Measurements from ENCODE around the gene CAPN15. TPM values are rescaled to one million over a fixed set of nuclear protein-coding genes. Genes with fewer than 3 reads are reported as not detected.
A peak's percentile ranks its signal among the peaks of the same experiment; 100 is the strongest.
"Not testable (repeated sequence)": the region's sequence is repeated elsewhere in the genome, so short reads cannot be mapped to it uniquely, and the experiment has no call there.

Gene CAPN15
- 100 to 1,000 TPM in 3 of 4 donors, 10 to 100 TPM in 1; 50.3 to 249 (median 167) TPM for total RNA-seq

DNA sequence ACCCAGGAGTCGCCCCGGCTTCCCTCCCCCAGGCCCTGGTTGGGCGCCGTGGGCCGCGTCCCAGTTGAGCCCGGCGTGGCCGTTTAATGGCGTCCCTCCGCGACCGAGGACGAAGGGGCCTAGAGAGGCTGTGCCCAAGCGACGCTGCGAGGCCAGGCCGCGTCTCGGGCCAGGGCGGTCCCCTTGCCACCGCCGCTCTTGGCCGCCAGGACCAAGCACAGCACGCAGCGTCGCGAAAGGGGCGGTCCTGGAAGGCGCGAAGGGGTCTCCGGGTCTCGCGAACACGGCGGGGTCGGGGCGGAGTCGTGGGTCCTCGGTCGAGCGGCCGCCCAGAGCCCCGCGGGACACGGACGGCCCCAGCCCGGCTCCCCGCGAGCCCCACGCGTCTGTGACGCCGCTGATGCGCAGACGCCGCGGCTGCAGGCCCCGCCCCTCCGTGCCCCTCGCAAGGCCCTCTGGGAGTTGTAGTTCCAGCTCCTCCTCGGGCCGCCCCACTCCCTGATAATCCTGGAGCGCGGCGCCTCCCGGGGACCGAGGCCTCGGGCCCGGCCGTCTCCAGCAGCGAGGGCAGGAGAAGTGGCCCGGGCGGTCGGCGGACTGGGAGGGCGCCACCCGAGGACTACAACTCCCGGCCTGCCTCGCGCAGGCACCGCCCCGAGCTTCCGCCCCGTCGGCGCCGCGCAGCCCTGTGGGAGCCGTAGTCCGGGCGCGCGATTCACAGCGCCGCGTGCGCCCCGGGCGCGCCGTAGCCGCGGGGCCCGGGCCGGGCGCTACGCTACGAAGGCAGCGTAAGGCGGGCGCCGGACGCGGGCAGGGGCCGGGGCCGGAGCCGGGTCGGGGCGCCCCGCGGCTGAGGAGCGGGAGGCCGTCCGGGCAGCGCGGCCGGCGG is at the start of gene CAPN15:
TSS of gene CAPN15 (plus strand) at position 698 of the 889 bp plus-strand sequence. CDS start 19,127 bp downstream, outside the sequence.
- H3K9me3 ChIP-seq, result no peaks in the 10 kb centered on the region
- H3K27me3 ChIP-seq, result no peaks in the 10 kb centered on the region
- TF ChIP-seq, protein P1, sequence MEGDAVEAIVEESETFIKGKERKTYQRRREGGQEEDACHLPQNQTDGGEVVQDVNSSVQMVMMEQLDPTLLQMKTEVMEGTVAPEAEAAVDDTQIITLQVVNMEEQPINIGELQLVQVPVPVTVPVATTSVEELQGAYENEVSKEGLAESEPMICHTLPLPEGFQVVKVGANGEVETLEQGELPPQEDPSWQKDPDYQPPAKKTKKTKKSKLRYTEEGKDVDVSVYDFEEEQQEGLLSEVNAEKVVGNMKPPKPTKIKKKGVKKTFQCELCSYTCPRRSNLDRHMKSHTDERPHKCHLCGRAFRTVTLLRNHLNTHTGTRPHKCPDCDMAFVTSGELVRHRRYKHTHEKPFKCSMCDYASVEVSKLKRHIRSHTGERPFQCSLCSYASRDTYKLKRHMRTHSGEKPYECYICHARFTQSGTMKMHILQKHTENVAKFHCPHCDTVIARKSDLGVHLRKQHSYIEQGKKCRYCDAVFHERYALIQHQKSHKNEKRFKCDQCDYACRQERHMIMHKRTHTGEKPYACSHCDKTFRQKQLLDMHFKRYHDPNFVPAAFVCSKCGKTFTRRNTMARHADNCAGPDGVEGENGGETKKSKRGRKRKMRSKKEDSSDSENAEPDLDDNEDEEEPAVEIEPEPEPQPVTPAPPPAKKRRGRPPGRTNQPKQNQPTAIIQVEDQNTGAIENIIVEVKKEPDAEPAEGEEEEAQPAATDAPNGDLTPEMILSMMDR (IDR thresholded peaks at IDR 0.05), result peak in 4 of 6 experiments; percentile 11 to 70 (median 62)
- peak; percentile 72 to 80 for TF ChIP-seq POLR2A (IDR thresholded peaks at IDR 0.05)
- H3K4me3 ChIP-seq, result peak within 1 kb of the TSS; percentile 62 to 84 (median 73)
- peak within 1 kb of the TSS; percentile 89 to 96 (median 94) for H3K27ac ChIP-seq
- no peaks in the 10 kb centered on the region for H3K36me3 ChIP-seq
- DNase-seq, result peak; percentile 79 to 93 (median 92)
- peaks cover 0 to 57% (median 27%) of the 10 kb centered on the region in 4 donors for H3K4me1 ChIP-seq

DNA sequence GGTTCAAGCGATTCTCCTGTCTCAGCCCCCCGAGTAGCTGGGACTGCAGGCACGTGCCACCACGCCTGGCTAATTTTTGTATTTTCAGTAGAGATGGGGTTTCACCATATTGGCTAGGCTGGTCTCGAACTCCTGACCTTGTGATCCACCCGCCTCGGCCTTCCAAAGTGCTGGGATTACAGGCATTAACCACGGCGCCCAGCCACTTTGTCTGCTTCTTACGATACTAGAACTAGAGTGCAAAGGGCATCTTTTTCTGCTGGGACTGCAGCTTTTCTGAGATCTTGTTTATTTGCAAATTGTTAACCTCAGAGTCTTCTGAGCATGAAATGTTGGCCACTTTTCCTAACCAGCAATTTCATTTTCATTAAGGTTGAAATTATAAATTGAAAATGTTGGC is 49.2 kb upstream of the CAPN15 start:
- not testable (repeated sequence) for H3K27me3 ChIP-seq, DNase-seq, H3K4me3 ChIP-seq, H3K9me3 ChIP-seq, H3K27ac ChIP-seq, H3K36me3 ChIP-seq
- H3K4me1 ChIP-seq, result peaks cover 0 to 16% (median 0%) of the 10 kb centered on the region in 4 donors

DNA sequence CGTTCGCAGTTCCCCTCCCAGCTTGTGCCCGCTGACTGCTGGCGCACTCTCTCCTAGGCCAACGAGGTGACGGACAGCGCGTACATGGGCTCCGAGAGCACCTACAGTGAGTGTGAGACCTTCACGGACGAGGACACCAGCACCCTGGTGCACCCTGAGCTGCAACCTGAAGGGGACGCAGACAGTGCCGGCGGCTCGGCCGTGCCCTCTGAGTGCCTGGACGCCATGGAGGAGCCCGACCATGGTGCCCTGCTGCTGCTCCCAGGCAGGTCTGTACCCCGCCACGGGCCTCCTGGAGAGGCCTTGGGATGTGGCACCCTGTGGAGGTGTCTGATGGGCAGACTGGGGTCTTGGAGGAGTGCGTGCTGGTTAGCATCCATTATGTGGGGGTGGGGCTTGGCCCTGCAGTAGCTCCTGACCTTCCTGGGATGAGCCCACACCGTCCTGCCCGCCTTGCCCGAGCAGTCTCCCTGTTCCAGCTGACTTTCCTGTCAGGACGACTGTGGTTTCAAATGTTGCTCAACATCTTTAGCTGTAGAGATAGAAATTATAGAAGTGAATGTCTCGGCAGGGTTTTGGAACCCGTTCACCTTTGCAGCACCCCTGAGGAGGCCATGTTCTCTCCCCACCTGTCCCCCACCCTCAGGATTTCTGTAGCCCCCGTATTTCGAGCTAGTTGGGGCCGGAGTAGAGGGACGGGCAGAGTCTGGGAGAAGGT is 44.9 kb upstream of the CAPN15 start:
- no peaks in the 10 kb centered on the region for H3K27me3 ChIP-seq
- H3K36me3 ChIP-seq, result peaks cover 0 to 13% (median 0%) of the 10 kb centered on the region in 3 donors
- no peak for DNase-seq
- TF ChIP-seq, protein P1 (IDR thresholded peaks at IDR 0.05), result no peak
- TF ChIP-seq POLR2A (IDR thresholded peaks at IDR 0.05), result no peak
- no peaks in the 10 kb centered on the region for H3K9me3 ChIP-seq
- H3K27ac ChIP-seq, result no peak overlapping the region
- peaks cover 0 to 3% (median 0%) of the 10 kb centered on the region in 4 donors for H3K4me1 ChIP-seq
- H3K4me3 ChIP-seq, result no peak overlapping the region

DNA sequence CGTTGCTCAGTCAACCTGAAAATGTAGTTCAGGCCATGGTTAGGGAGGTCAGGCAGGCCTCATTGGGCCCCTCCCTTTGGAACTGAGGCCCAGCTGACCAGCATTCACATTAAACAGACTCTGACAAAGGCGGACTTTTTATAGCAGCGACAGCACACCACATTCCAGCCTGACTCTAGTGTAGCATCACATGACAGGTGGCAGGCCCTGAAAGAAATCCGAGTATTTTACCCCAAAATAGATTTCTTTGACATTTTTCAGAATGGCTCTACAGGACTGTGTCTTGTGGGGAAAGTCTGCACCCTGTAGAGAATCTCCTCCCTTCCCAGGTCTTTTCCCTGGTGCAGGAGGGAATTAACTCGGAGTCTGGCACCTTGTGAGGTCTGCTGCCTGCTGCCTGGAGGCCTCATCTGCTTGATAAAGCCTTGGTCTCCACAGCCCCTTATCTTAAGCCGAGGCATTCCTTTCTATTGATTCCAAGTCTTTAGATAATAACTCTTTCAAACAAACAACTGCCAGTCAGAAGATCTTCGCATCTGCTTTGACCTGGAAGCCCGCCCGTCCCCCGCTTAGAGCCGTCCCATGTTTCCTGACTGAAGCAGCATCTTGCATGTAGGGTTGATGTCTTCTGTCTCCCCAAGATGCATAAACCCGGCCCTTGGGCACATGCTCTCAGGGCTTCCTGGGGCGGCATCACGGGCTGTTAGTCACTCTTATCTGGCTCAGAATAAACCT is 44.0 kb upstream of the CAPN15 start:
- no peaks in the 10 kb centered on the region for H3K4me1 ChIP-seq
- TF ChIP-seq, protein P1 (IDR thresholded peaks at IDR 0.05), result no peak
- no peak for TF ChIP-seq POLR2A (IDR thresholded peaks at IDR 0.05)
- H3K4me3 ChIP-seq, result no peak overlapping the region
- no peaks in the 10 kb centered on the region for H3K9me3 ChIP-seq
- peaks cover 0 to 13% (median 0%) of the 10 kb centered on the region in 3 donors for H3K36me3 ChIP-seq
- no peak overlapping the region for H3K27ac ChIP-seq
- no peaks in the 10 kb centered on the region for H3K27me3 ChIP-seq
- DNase-seq, result no peak

DNA sequence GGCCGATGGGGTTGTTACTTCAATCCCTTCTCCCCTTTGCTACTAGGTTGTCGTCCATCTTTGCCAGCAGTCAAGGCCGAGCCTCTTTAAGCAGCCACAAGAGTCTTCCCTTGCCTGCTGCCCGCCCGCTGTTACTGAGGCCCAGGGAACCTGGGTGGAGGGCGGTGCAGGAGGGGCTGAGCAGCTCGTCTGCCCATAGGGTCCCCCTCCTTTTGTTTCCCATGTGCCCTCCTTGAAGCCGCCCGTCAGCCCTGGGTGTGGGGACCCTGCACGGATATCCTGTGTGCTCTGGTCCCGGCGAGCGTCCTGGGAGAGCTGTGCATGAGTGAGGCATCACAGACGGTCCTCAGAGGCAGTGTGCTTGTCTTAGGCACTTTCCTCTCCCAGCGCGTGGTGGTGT is 37.9 kb upstream of the CAPN15 start:
- no peak for DNase-seq
- H3K36me3 ChIP-seq, result peaks cover 0 to 21% (median 0%) of the 10 kb centered on the region in 3 donors
- H3K4me3 ChIP-seq, result no peak overlapping the region

More for the DNA sequence above, 37.9 kb upstream of the CAPN15 start:
- Histone ChIP-seq H3K4me1 (no peaks in the 10 kb centered on the region), H3K27ac (no peak overlapping the region), H3K9me3 (no peaks in the 10 kb centered on the region), H3K27me3 (no peaks in the 10 kb centered on the region)
- no peak for TF ChIP-seq POLR2A (IDR thresholded peaks at IDR 0.05)
- TF ChIP-seq, protein P1 (IDR thresholded peaks at IDR 0.05), result no peak

Data from Peyer's patch (tissue), 4 donors.